ENCODE results near the gene NR6A1.
A peak's percentile ranks its signal among the peaks of the same experiment; 100 is the strongest.

Gene NR6A1

GRCh38 chr9:124771021-124771866 is at the start of gene NR6A1:
NR6A1 (minus strand) TSS chr9:124771311.
- DNase-seq (ENCODE audit: extremely low spot score): peak; percentile 97
- no peak for TF ChIP-seq CTCF (IDR thresholded peaks at IDR 0.05; ENCODE audit: control extremely low read depth, extremely low read depth, low read depth, missing control alignments)
- POLR2A ChIA-PET: interaction anchor here (1.0 to 1.4 kb wide), 2 partner anchors 84 to 85 kb away, joined by 3 to 9 read pairs; no protein-coding TSS in a partner anchor
- CTCF ChIA-PET: interaction anchor here (0.7 to 12.5 kb wide), 31 partner anchors 8 to 599 kb away, joined by 3 to 814 read pairs (median 4); partner anchors contain the start of genes ARPC5L, RPL35, SCAI and WDR38

GRCh38 chr9:124818431-124819281 is 47.5 kb upstream of the NR6A1 start:
- ChIA-PET POLR2A (interaction anchor here (0.5 to 0.6 kb wide), 2 partner anchors 27 to 413 kb away, joined by 5 to 6 read pairs; no protein-coding TSS in a partner anchor), CTCF (interaction anchor here (1.0 to 2.2 kb wide), 11 partner anchors 9 to 44 kb away, joined by 3 to 13 read pairs (median 5); partner anchors contain the start of genes OLFML2A and WDR38)
- TF ChIP-seq CTCF (IDR thresholded peaks at IDR 0.05; ENCODE audit: control extremely low read depth, extremely low read depth, low read depth, missing control alignments): no peak
- no peak for DNase-seq (ENCODE audit: extremely low spot score)

- POLR2A ChIA-PET: interaction anchor here (0.7 kb wide), 1 partner anchor 38 kb away, joined by 6 read pairs; the partner anchor contains the start of gene OLFML2A
- no peak for TF ChIP-seq CTCF (IDR thresholded peaks at IDR 0.05; ENCODE audit: control extremely low read depth, extremely low read depth, low read depth, missing control alignments)
- DNase-seq (ENCODE audit: extremely low spot score): no peak
- CTCF ChIA-PET: interaction anchor here (2.2 to 5.1 kb wide), 3 partner anchors 16 to 45 kb away, joined by 4 to 36 read pairs (median 9); partner anchors contain the start of genes NR6A1 and WDR38
Observed at GRCh38 chr9:124815601-124816000, 44.5 kb upstream of the NR6A1 start.

GRCh38 chr9:124814164-124814535 is 43.0 kb upstream of the NR6A1 start:
- POLR2A ChIA-PET: no interaction called here
- CTCF ChIA-PET: interaction anchor here (0.7 to 5.1 kb wide), 12 partner anchors 10 to 197 kb away, joined by 3 to 36 read pairs (median 5); partner anchors contain the start of genes NR6A1, OLFML2A and WDR38
- TF ChIP-seq CTCF (IDR thresholded peaks at IDR 0.05; ENCODE audit: control extremely low read depth, extremely low read depth, low read depth, missing control alignments): no peak
- DNase-seq (ENCODE audit: extremely low spot score): no peak

- no peak for DNase-seq (ENCODE audit: extremely low spot score)
- CTCF ChIA-PET: interaction anchor here (0.7 to 5.1 kb wide), 15 partner anchors 10 to 197 kb away, joined by 3 to 36 read pairs (median 4); partner anchors contain the start of genes NR6A1, OLFML2A and WDR38
- POLR2A ChIA-PET: interaction anchor here (0.6 kb wide), 1 partner anchor 194 kb away, joined by 3 read pairs; no protein-coding TSS in a partner anchor
- TF ChIP-seq CTCF (IDR thresholded peaks at IDR 0.05; ENCODE audit: control extremely low read depth, extremely low read depth, low read depth, missing control alignments): no peak
Observed at GRCh38 chr9:124813501-124814163, 42.5 kb upstream of the NR6A1 start.
